Stimulated activated naive CD8-positive, alpha-beta T cell treated with anti-CD3 and anti-CD28 coated beads, Interleukin-15, amount 100 ng/mL, for 72 hours (primary cell): Measurements from ENCODE around the gene SPATS2L.

Experiments used
- ATAC-seq: fragments of 150-1000 bp; cut with Tn5 transposase; 2 replicates; pipeline ENCODE4 v1.10.0; 2021; ENCODE audit warnings: mild to moderate bottlenecking, moderate library complexity
- DNase-seq, 2 donors: peaks; one replicate each; pipeline ENCODE4 v3.0.0; 2021 to 2022
- H3K27ac Mint-ChIP-seq, 2 donors: one replicate each; pipeline ENCODE4 v1.8.0; 2022; ENCODE audit warnings: mild to moderate bottlenecking in 2 of 2, mixed read lengths in 2 of 2, moderate library complexity in 2 of 2
- H3K27me3 Mint-ChIP-seq: one replicate; pipeline ENCODE4 v1.8.0; 2022; ENCODE audit warnings: mixed read lengths
- H3K4me1 Mint-ChIP-seq: one replicate; pipeline ENCODE4 v1.8.0; 2022; ENCODE audit warnings: mild to moderate bottlenecking, mixed read lengths
- H3K4me3 Mint-ChIP-seq, 2 donors: one replicate each; pipeline ENCODE4 v1.8.0; 2022; ENCODE audit warnings: mild to moderate bottlenecking in 2 of 2, mixed read lengths in 2 of 2, moderate library complexity in 1 of 2
- H3K9me3 Mint-ChIP-seq, 2 donors: one replicate each; pipeline ENCODE4 v1.8.0; 2022; ENCODE audit warnings: mixed read lengths in 2 of 2

SPATS2L gene

GRCh38 chr2:200307724-200308545 is 1.4 kb downstream of the SPATS2L start:
- H3K4me1 Mint-ChIP-seq, result peaks cover 7% of the 10 kb centered on the region
- H3K9me3 Mint-ChIP-seq, result no peaks in the 10 kb centered on the region
- no peak overlapping the region for H3K27ac Mint-ChIP-seq
- DNase-seq, result no peak
- H3K27me3 Mint-ChIP-seq, result peaks cover 69% of the 10 kb centered on the region
- ATAC-seq, result no peak
- H3K4me3 Mint-ChIP-seq, result peak overlapping the region; percentile 59 to 63

- Mint-ChIP-seq H3K27me3 (peaks cover 67% of the 10 kb centered on the region), H3K4me1 (peaks cover 7% of the 10 kb centered on the region), H3K4me3 (no peak overlapping the region), H3K27ac (no peak overlapping the region), H3K9me3 (no peaks in the 10 kb centered on the region)
- DNase-seq (no peak), ATAC-seq (no peak)
These were observed 2.2 kb downstream of the SPATS2L start for GRCh38 chr2:200308546-200309295.

- Mint-ChIP-seq H3K9me3 (no peaks in the 10 kb centered on the region), H3K27me3 (peaks cover 69% of the 10 kb centered on the region), H3K27ac (no peak overlapping the region), H3K4me1 (peaks cover 7% of the 10 kb centered on the region), H3K4me3 (no peak overlapping the region)
- ATAC-seq (no peak), DNase-seq (no peak)
These were observed 3.0 kb downstream of the SPATS2L start for GRCh38 chr2:200309296-200310049.

GRCh38 chr2:200310545-200310971 is 4.1 kb downstream of the SPATS2L start:
- Mint-ChIP-seq H3K27me3 (peaks cover 60% of the 10 kb centered on the region), H3K4me3 (no peak overlapping the region), H3K27ac (no peak overlapping the region), H3K9me3 (no peaks in the 10 kb centered on the region), H3K4me1 (peaks cover 7% of the 10 kb centered on the region)
- ATAC-seq (no peak), DNase-seq (no peak)

- DNase-seq (no peak), ATAC-seq (no peak)
- H3K4me1 Mint-ChIP-seq, result peaks cover 4% of the 10 kb centered on the region
- H3K9me3 Mint-ChIP-seq, result no peaks in the 10 kb centered on the region
- H3K4me3 Mint-ChIP-seq, result no peak overlapping the region
- no peak overlapping the region for H3K27ac Mint-ChIP-seq
- peaks cover 55% of the 10 kb centered on the region for H3K27me3 Mint-ChIP-seq
These were observed 4.6 kb downstream of the SPATS2L start for GRCh38 chr2:200311139-200311538.

- H3K27ac Mint-ChIP-seq, result no peak overlapping the region
- no peak for DNase-seq
- ATAC-seq, result no peak
- H3K27me3 Mint-ChIP-seq, result peaks cover 38% of the 10 kb centered on the region
- no peak overlapping the region for H3K4me3 Mint-ChIP-seq
- H3K4me1 Mint-ChIP-seq, result no peaks in the 10 kb centered on the region
- H3K9me3 Mint-ChIP-seq, result no peaks in the 10 kb centered on the region
These were observed 8.6 kb downstream of the SPATS2L start for GRCh38 chr2:200314976-200315567.

GRCh38 chr2:200317975-200318374 is 11.5 kb downstream of the SPATS2L start:
- Mint-ChIP-seq H3K27ac (no peak overlapping the region), H3K9me3 (no peaks in the 10 kb centered on the region), H3K4me1 (peaks cover 8% of the 10 kb centered on the region), H3K4me3 (no peak overlapping the region), H3K27me3 (peaks cover 19% of the 10 kb centered on the region)
- DNase-seq (no peak), ATAC-seq (no peak)

- H3K4me3 Mint-ChIP-seq, result no peak overlapping the region
- no peak for ATAC-seq
- no peak for DNase-seq
- no peaks in the 10 kb centered on the region for H3K9me3 Mint-ChIP-seq
- H3K27ac Mint-ChIP-seq, result no peak overlapping the region
- H3K4me1 Mint-ChIP-seq, result peaks cover 8% of the 10 kb centered on the region
- peaks cover 12% of the 10 kb centered on the region for H3K27me3 Mint-ChIP-seq
These were observed 12.5 kb downstream of the SPATS2L start for GRCh38 chr2:200318940-200319435.

- no peak for DNase-seq
- no peak overlapping the region for H3K27ac Mint-ChIP-seq
- no peaks in the 10 kb centered on the region for H3K9me3 Mint-ChIP-seq
- H3K27me3 Mint-ChIP-seq, result peaks cover 5% of the 10 kb centered on the region
- H3K4me1 Mint-ChIP-seq, result peaks cover 8% of the 10 kb centered on the region
- no peak for ATAC-seq
- no peak overlapping the region for H3K4me3 Mint-ChIP-seq
These were observed 13.2 kb downstream of the SPATS2L start for GRCh38 chr2:200319548-200320337.

- H3K27ac Mint-ChIP-seq, result no peak overlapping the region
- peaks cover 5% of the 10 kb centered on the region for H3K27me3 Mint-ChIP-seq
- H3K4me1 Mint-ChIP-seq, result peaks cover 8% of the 10 kb centered on the region
- DNase-seq (no peak), ATAC-seq (no peak)
- H3K9me3 Mint-ChIP-seq, result no peaks in the 10 kb centered on the region
- H3K4me3 Mint-ChIP-seq, result no peak overlapping the region
These were observed 13.9 kb downstream of the SPATS2L start for GRCh38 chr2:200320344-200320743.

- Mint-ChIP-seq H3K27me3 (peaks cover 5% of the 10 kb centered on the region), H3K4me3 (no peak overlapping the region), H3K27ac (no peak overlapping the region), H3K9me3 (no peaks in the 10 kb centered on the region), H3K4me1 (peaks cover 8% of the 10 kb centered on the region)
- DNase-seq, result no peak
- no peak for ATAC-seq
These were observed 14.5 kb downstream of the SPATS2L start for GRCh38 chr2:200320991-200321390.

GRCh38 chr2:200321780-200322534 is 15.5 kb downstream of the SPATS2L start:
- no peaks in the 10 kb centered on the region for H3K9me3 Mint-ChIP-seq
- no peak overlapping the region for H3K4me3 Mint-ChIP-seq
- no peak overlapping the region for H3K27ac Mint-ChIP-seq
- ATAC-seq, result no peak
- peaks cover 5% of the 10 kb centered on the region for H3K27me3 Mint-ChIP-seq
- no peak for DNase-seq
- peaks cover 8% of the 10 kb centered on the region for H3K4me1 Mint-ChIP-seq

GRCh38 chr2:200322607-200323006 is 16.1 kb downstream of the SPATS2L start:
- no peak overlapping the region for H3K4me3 Mint-ChIP-seq

GRCh38 chr2:200324362-200324761 is 17.9 kb downstream of the SPATS2L start:
- no peaks in the 10 kb centered on the region for H3K9me3 Mint-ChIP-seq
- ATAC-seq (no peak), DNase-seq (no peak)
- H3K27ac Mint-ChIP-seq, result no peak overlapping the region
- peaks cover 6% of the 10 kb centered on the region for H3K27me3 Mint-ChIP-seq
- no peak overlapping the region for H3K4me3 Mint-ChIP-seq
- H3K4me1 Mint-ChIP-seq, result peaks cover 8% of the 10 kb centered on the region

More at GRCh38 chr2:200322607-200323006, 16.1 kb downstream of the SPATS2L start:
- Mint-ChIP-seq H3K27me3 (peaks cover 5% of the 10 kb centered on the region), H3K4me1 (peaks cover 8% of the 10 kb centered on the region), H3K9me3 (no peaks in the 10 kb centered on the region), H3K27ac (no peak overlapping the region)
- DNase-seq (no peak), ATAC-seq (no peak)
